22Rv1 (cell line): ENCODE data around the gene CMIP.

Experiments used
- H3K27ac ChIP-seq: fragments of 450-650 bp; 2 replicates; pipeline ENCODE4 v1.5.1; 2017
- CTCF ChIP-seq: fragments of 450-650 bp; IDR thresholded peaks from 2 replicates; pipeline ENCODE4 v1.5.1; 2017; ENCODE audit warnings: mild to moderate bottlenecking
- ZFX ChIP-seq: fragments of 450-650 bp; IDR thresholded peaks from 2 replicates; pipeline ENCODE4 v1.6.1; 2017; ENCODE audit warnings: antibody characterized with exemption, borderline replicate concordance

The CMIP gene

GRCh38 chr16:81698310-81698641, 253.7 kb downstream of the CMIP start:
- TF ChIP-seq ZFX: no peak
- TF ChIP-seq CTCF: no peak
- H3K27ac ChIP-seq: no peak overlapping the region

DNA sequence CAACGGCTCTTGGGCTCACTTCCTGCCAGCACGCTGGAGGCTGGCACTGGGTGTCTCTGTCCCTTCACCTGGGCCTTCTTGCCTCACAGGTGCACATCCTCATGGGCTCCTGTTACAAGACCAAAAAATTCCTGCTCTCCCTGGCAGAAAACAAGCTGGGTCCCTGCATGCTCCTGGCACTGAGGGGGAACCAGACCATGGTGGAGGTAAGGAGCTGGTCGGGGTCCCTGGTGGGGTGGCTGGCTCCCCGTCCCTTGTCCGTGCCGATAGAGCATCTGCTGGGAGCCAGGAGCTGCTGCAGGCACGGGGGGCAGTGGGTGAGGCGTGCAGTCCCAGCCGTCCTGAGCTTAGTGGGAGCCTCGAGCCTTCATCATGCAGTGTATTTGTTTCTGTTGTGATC, 255.0 kb downstream of the CMIP start:
- H3K27ac ChIP-seq: no peak overlapping the region
- TF ChIP-seq CTCF (no peak), ZFX (no peak)

- no peak for TF ChIP-seq ZFX
- no peak for TF ChIP-seq CTCF
These were observed 255.6 kb downstream of the CMIP start for GRCh38 chr16:81700071-81700779.

GRCh38 chr16:81700780-81701165, 256.2 kb downstream of the CMIP start:
- no peak for TF ChIP-seq CTCF
- no peak for TF ChIP-seq ZFX

More at GRCh38 chr16:81700071-81700779, 255.6 kb downstream of the CMIP start:
- H3K27ac ChIP-seq: no peak overlapping the region

GRCh38 chr16:81701296-81701970, 256.8 kb downstream of the CMIP start:
- no peak overlapping the region for H3K27ac ChIP-seq
- TF ChIP-seq CTCF (no peak), ZFX (no peak)

More at GRCh38 chr16:81700780-81701165, 256.2 kb downstream of the CMIP start:
- no peak overlapping the region for H3K27ac ChIP-seq

- H3K27ac ChIP-seq: no peak overlapping the region
- no peak for TF ChIP-seq CTCF
- no peak for TF ChIP-seq ZFX
These were observed 257.9 kb downstream of the CMIP start for GRCh38 chr16:81702506-81702905.
